ENCODE data around the gene CEP104. TPM values are rescaled to one million over a fixed set of nuclear protein-coding genes. Genes with fewer than 3 reads are reported as not detected.

CEP104 gene
- total RNA-seq, 1 experiment from 2014 or later = 34.5 TPM

DNA sequence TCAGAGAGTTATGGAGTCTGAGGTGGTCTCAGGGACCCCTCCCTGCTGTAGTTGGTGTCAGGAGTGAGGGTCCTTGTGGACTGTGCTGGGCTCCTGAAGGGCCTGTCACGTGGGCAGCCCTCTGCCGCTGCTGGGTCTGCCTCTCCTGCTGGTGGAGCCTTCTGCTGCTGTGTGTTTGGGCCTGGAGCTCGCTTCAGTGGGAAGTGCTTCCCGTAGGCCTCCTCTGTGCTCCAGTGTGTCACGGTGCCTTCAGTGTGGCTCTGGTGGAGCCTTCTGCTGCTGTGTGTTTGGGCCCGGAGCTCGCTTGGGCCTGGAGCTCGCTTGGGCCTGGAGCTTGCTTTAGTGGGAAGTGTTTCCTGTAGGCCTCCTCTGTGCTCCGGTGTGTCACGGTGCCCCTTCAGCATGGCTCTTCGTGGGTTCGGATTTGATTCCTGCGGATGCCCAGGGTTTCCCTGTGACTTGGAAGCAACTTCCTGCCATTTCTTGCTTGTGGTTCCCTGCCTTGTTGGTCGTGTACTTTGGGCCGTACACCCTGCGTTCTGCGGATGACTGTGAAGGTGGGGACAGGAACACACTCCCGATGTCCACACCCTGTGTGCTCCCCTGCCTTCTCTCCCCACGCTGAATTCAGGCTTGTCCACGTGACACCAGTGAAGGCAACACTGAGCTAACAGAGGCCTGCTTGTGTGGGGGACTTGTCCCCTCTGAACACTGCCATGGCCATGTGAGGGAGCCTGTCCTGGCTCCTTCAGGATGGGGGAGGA is 23.6 kb upstream of the CEP104 start:
- Histone ChIP-seq H3K23me2 (ENCODE audit: insufficient read length, low read depth, low read length, poor library complexity, severe bottlenecking) (no peaks in the 10 kb centered on the region), H4K91ac (ENCODE audit: insufficient read length, low read depth, low read length) (no peak overlapping the region), H3K18ac (ENCODE audit: insufficient read length, low read depth, low read length) (no peak overlapping the region), H3T11ph (ENCODE audit: low read length) (no peak overlapping the region), H2AFZ (ENCODE audit: low read length) (no peak overlapping the region), H3K79me2 (ENCODE audit: insufficient read depth, low read length) (no peaks in the 10 kb centered on the region), H3K27me3 (ENCODE audit: insufficient read depth, low read length) (no peaks in the 10 kb centered on the region), H2AK5ac (ENCODE audit: insufficient read length, low read length) (no peak overlapping the region), H3K4me2 (ENCODE audit: insufficient read depth, insufficient read length, low read length) (no peak overlapping the region), H3K9ac (ENCODE audit: extremely low read depth, insufficient read length, low read length) (no peak overlapping the region), H2BK5ac (ENCODE audit: insufficient read length, low read length) (no peak overlapping the region), H3K4me1 (ENCODE audit: insufficient read depth, low read length) (no peaks in the 10 kb centered on the region), H3K14ac (ENCODE audit: insufficient read depth, low read length) (no peak overlapping the region; the same call in 1 of the 2 replicates), H4K5ac (ENCODE audit: insufficient read length, low read depth, low read length) (no peak overlapping the region), H3K4ac (ENCODE audit: low read depth, low read length) (no peak overlapping the region), H3K27ac (ENCODE audit: insufficient read length, low read depth, low read length) (no peak overlapping the region), H3K9me3 (ENCODE audit: control insufficient read depth, low read depth, low read length) (peaks cover 8% of the 10 kb centered on the region), H2BK120ac (ENCODE audit: low read depth, low read length, poor library complexity, severe bottlenecking) (no peak overlapping the region), H4K20me1 (ENCODE audit: control insufficient read depth, insufficient read depth, insufficient read length) (no peaks in the 10 kb centered on the region), H2BK20ac (ENCODE audit: low read depth, low read length, poor library complexity, severe bottlenecking) (no peak overlapping the region), H3K23ac (ENCODE audit: insufficient read length, low read depth, low read length) (no peak overlapping the region), H4K8ac (replicated peaks; ENCODE audit: insufficient read length, low read depth, low read length) (no peak overlapping the region), H2BK12ac (ENCODE audit: insufficient read length, low read depth, low read length) (no peak overlapping the region), H3K56ac (ENCODE audit: insufficient read length, low read depth, low read length) (no peak overlapping the region), H3K79me1 (ENCODE audit: insufficient read depth, low read depth, low read length, poor library complexity, severe bottlenecking) (no peaks in the 10 kb centered on the region), H2BK15ac (ENCODE audit: low read depth, low read length) (no peak overlapping the region)
- DNase-seq = no peak
- Mint-ChIP-seq H3K36me3 (ENCODE audit: insufficient read depth in 1 of 3, low read depth in 3 of 3) (peaks cover 16 to 39% (median 17%) of the 10 kb centered on the region in 3 experiments), H3K4me3 (no peak overlapping the region), H3K9me3 (peaks cover 15 to 16% of the 10 kb centered on the region in 2 experiments), H3K27ac (no peak overlapping the region; a peak in 1 of 7 replicates), H3K27me3 (ENCODE audit: low read depth) (no peaks in the 10 kb centered on the region), H3K4me1 (no peaks in the 10 kb centered on the region)
- WGBS (ENCODE audit: extremely low coverage, insufficient read length, low lambda C conversion rate) = no CpG with 5 or more reads among the region's 20 CpGs
- TF ChIP-seq, protein P1, sequence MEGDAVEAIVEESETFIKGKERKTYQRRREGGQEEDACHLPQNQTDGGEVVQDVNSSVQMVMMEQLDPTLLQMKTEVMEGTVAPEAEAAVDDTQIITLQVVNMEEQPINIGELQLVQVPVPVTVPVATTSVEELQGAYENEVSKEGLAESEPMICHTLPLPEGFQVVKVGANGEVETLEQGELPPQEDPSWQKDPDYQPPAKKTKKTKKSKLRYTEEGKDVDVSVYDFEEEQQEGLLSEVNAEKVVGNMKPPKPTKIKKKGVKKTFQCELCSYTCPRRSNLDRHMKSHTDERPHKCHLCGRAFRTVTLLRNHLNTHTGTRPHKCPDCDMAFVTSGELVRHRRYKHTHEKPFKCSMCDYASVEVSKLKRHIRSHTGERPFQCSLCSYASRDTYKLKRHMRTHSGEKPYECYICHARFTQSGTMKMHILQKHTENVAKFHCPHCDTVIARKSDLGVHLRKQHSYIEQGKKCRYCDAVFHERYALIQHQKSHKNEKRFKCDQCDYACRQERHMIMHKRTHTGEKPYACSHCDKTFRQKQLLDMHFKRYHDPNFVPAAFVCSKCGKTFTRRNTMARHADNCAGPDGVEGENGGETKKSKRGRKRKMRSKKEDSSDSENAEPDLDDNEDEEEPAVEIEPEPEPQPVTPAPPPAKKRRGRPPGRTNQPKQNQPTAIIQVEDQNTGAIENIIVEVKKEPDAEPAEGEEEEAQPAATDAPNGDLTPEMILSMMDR (conservative IDR thresholded peaks at IDR 0.05) = no peak

Data from H9 (cell line).